ENCODE results near the gene NTRK3.

GRCh38 chr15:87931584-87931983, 325.0 kb downstream of the NTRK3 start:
- TF ChIP-seq GATA2 (IDR thresholded peaks at IDR 0.05; ENCODE audit: low read depth, low read length) (no peak), GATA3 (IDR thresholded peaks at IDR 0.05; ENCODE audit: low read depth, low read length) (no peak)

Data from SH-SY5Y (cell line).